ENCODE results near the gene PHF20.
A peak's percentile ranks its signal among the peaks of the same experiment; 100 is the strongest.
"Not testable (repeated sequence)": the region's sequence is repeated elsewhere in the genome, so short reads cannot be mapped to it uniquely, and the experiment has no call there.

Gene PHF20

DNA sequence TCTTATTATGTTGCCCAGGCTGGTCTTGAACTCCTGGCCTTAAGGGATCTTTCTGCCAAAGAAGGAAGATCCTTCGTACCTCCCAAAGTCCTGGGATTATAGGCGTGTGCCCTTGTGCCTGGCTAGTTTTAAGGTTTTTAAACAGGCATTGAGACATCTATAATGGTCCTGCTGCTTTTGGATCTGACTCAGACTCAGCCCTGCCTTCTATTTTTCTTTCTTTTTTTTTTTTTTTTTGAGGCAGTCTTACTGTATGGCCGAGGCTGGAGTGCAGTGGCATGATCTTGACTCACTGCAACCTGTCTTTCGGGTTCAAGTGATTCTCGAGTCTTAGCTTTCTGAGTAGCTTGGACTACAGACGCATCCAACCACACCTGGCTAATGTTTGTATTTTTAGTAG is 73.7 kb downstream of the PHF20 start:
- Histone ChIP-seq H3K27ac (ENCODE audit: poor library complexity, severe bottlenecking) (no peak overlapping the region), H3K36me3 (ENCODE audit: low read depth) (peaks cover 72% of the 10 kb centered on the region), H3K4me3 (ENCODE audit: severe bottlenecking) (no peak overlapping the region), H3K4me1 (ENCODE audit: insufficient read depth, poor library complexity, severe bottlenecking) (no peaks in the 10 kb centered on the region), H3K27me3 (ENCODE audit: insufficient read depth, poor library complexity, severe bottlenecking) (no peaks in the 10 kb centered on the region), H3K9me3 (ENCODE audit: severe bottlenecking) (peaks cover 7% of the 10 kb centered on the region)
- TF ChIP-seq, protein P1, sequence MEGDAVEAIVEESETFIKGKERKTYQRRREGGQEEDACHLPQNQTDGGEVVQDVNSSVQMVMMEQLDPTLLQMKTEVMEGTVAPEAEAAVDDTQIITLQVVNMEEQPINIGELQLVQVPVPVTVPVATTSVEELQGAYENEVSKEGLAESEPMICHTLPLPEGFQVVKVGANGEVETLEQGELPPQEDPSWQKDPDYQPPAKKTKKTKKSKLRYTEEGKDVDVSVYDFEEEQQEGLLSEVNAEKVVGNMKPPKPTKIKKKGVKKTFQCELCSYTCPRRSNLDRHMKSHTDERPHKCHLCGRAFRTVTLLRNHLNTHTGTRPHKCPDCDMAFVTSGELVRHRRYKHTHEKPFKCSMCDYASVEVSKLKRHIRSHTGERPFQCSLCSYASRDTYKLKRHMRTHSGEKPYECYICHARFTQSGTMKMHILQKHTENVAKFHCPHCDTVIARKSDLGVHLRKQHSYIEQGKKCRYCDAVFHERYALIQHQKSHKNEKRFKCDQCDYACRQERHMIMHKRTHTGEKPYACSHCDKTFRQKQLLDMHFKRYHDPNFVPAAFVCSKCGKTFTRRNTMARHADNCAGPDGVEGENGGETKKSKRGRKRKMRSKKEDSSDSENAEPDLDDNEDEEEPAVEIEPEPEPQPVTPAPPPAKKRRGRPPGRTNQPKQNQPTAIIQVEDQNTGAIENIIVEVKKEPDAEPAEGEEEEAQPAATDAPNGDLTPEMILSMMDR (IDR thresholded peaks at IDR 0.05; ENCODE audit: poor library complexity, severe bottlenecking): no peak
- DNase-seq (ENCODE audit: low spot score) (no peak), ATAC-seq (ENCODE audit: low read depth) (no peak; the same call in 2 of the 3 replicates)

DNA sequence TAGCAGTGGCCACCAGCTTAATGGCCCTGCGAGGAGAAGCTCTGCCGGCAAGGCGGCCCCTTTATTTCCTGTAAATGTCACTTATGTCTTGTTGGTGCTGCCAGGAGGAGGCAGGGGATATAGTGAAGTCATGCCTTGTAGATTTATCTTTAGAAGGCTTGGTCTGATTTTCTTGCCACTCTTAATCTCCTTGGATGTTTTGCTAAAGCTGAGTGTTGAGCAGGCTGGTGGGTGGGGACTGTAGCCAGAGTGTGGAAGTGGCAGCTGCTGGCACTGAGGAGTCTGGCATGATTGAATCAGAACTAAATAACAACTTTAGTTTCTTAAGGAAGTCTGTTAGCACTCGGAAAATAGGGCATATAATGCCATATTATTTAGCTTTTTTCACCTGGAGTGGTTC is 77.9 kb downstream of the PHF20 start:
- Histone ChIP-seq H3K36me3 (ENCODE audit: low read depth) (peaks cover 51% of the 10 kb centered on the region), H3K9me3 (ENCODE audit: severe bottlenecking) (no peaks in the 10 kb centered on the region), H3K4me3 (ENCODE audit: severe bottlenecking) (no peak overlapping the region), H3K27me3 (ENCODE audit: insufficient read depth, poor library complexity, severe bottlenecking) (no peaks in the 10 kb centered on the region), H3K4me1 (ENCODE audit: insufficient read depth, poor library complexity, severe bottlenecking) (peaks cover 7% of the 10 kb centered on the region), H3K27ac (ENCODE audit: poor library complexity, severe bottlenecking) (no peak overlapping the region)
- no peak for DNase-seq (ENCODE audit: low spot score)
- TF ChIP-seq, protein P1 (IDR thresholded peaks at IDR 0.05; ENCODE audit: poor library complexity, severe bottlenecking): peak; percentile 9
- no peak for ATAC-seq (ENCODE audit: low read depth)

DNA sequence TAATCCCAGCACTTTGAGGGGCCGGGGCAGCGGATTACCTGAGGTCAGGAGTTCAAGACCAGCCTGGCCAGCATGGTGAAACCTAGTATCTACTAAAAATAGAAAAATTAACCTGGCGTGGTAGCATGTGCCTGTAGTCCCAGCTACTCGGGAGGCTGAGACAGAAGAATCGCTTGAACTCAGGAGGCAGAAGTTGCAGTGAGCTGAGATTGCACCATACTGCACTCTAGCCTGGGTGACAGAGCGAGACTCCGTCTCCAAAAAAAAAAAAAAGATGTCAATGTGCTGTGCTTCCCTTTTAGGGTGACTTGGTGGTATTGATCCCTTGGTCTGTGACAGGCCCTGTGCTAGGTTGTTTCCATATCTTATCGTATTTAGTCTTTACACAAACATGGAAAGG is 79.8 kb downstream of the PHF20 start:
- not testable (repeated sequence) for H3K9me3 ChIP-seq (ENCODE audit: severe bottlenecking); H3K27ac ChIP-seq (ENCODE audit: poor library complexity, severe bottlenecking); ATAC-seq (ENCODE audit: low read depth); H3K27me3 ChIP-seq (ENCODE audit: insufficient read depth, poor library complexity, severe bottlenecking); DNase-seq (ENCODE audit: low spot score); H3K4me3 ChIP-seq (ENCODE audit: severe bottlenecking)
- Histone ChIP-seq H3K36me3 (ENCODE audit: low read depth) (peaks cover 43% of the 10 kb centered on the region), H3K4me1 (ENCODE audit: insufficient read depth, poor library complexity, severe bottlenecking) (peaks cover 17% of the 10 kb centered on the region)

DNA sequence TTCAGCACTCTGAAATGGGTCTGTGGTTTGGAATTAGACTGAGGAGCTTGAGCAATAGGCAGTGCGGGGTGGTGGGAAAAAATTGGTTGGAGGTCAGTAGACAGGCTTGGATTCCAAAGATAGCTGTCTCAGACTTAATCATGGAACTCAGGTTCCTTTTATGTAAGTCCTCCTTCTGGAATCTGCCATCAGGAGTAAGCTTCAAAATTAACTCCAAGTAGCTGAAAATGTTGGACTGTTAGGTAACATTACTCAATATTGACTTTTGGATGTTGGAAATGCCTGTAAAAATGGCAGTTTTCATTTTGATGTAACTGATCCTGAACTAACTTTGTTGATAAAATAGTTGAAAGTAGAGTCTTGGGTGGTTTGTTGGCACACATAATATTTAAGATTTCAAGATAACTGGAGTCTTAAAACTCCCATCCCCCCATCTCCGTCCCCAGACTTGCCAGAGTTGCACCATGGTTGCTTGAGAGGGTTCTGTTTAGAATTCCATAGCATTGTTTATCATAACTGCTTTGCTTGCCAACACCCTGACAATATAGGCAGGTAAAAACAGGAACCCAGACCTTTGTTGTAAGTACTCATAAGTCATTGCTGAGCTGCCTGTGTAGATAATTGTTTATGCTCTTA is 83.0 kb downstream of the PHF20 start:
- no peak overlapping the region for H3K4me3 ChIP-seq (ENCODE audit: severe bottlenecking)
- H3K27ac ChIP-seq (ENCODE audit: poor library complexity, severe bottlenecking): peak overlapping the region; percentile 34
- DNase-seq (ENCODE audit: low spot score) (no peak), ATAC-seq (ENCODE audit: low read depth) (peak; percentile 69)
- TF ChIP-seq, protein P1 (IDR thresholded peaks at IDR 0.05; ENCODE audit: poor library complexity, severe bottlenecking): no peak
- H3K4me1 ChIP-seq (ENCODE audit: insufficient read depth, poor library complexity, severe bottlenecking): peaks cover 17% of the 10 kb centered on the region
- H3K9me3 ChIP-seq (ENCODE audit: severe bottlenecking): no peaks in the 10 kb centered on the region
- H3K27me3 ChIP-seq (ENCODE audit: insufficient read depth, poor library complexity, severe bottlenecking): no peaks in the 10 kb centered on the region
- H3K36me3 ChIP-seq (ENCODE audit: low read depth): peaks cover 24% of the 10 kb centered on the region

DNA sequence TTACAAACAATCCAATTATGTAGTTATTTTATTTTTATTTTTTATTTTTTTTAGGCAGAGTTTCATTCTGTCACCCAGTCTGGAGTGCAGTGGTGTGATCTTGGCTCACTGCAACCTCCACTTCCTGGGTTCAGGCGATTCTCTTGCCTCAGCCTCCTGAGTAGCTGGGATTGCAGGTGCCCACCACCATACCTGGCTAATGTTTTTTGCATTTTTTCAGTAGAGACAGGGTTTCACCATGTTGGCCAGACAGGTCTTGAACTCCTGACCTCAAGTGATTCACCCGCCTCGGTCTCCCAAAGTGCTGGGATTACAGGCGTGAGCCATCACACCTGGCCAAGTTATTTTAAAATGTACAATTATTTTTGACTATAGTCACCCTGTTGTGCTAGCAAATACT is 83.8 kb downstream of the PHF20 start:
- H3K9me3 ChIP-seq (ENCODE audit: severe bottlenecking); H3K27me3 ChIP-seq (ENCODE audit: insufficient read depth, poor library complexity, severe bottlenecking); DNase-seq (ENCODE audit: low spot score); H3K4me3 ChIP-seq (ENCODE audit: severe bottlenecking); ATAC-seq (ENCODE audit: low read depth): not testable (repeated sequence)
- Histone ChIP-seq H3K4me1 (ENCODE audit: insufficient read depth, poor library complexity, severe bottlenecking) (peaks cover 17% of the 10 kb centered on the region), H3K36me3 (ENCODE audit: low read depth) (peaks cover 23% of the 10 kb centered on the region), H3K27ac (ENCODE audit: poor library complexity, severe bottlenecking) (peak overlapping the region; percentile 34)

DNA sequence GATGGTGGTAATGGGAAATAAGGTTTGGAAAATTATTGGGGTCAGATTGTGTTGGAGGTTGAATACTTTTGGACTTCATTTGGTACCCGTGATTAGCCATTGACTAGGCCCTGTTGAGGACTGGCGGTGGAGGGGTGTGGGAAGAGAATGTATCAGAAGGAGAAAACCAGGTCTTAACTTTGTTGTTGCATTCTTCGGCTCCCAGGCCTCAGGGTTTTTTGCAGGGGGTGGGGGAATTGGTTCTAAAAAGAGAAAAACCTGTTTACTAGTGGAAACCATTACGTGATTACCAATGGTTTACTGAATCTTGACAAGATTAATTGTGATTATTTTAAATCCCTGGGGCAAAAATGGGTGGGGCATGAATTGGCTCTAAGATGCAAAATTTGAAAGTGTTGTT is 85.1 kb downstream of the PHF20 start:
- ATAC-seq (ENCODE audit: low read depth): no peak
- H3K4me3 ChIP-seq (ENCODE audit: severe bottlenecking): no peak overlapping the region
- H3K36me3 ChIP-seq (ENCODE audit: low read depth): peaks cover 29% of the 10 kb centered on the region
- no peaks in the 10 kb centered on the region for H3K9me3 ChIP-seq (ENCODE audit: severe bottlenecking)
- TF ChIP-seq, protein P1 (IDR thresholded peaks at IDR 0.05; ENCODE audit: poor library complexity, severe bottlenecking): no peak
- peaks cover 17% of the 10 kb centered on the region for H3K4me1 ChIP-seq (ENCODE audit: insufficient read depth, poor library complexity, severe bottlenecking)
- no peak for DNase-seq (ENCODE audit: low spot score)
- no peak overlapping the region for H3K27ac ChIP-seq (ENCODE audit: poor library complexity, severe bottlenecking)
- no peaks in the 10 kb centered on the region for H3K27me3 ChIP-seq (ENCODE audit: insufficient read depth, poor library complexity, severe bottlenecking)
